ENCODE measurements around the gene DNAJC21. TPM values are rescaled to one million over a fixed set of nuclear protein-coding genes. Genes with fewer than 3 reads are reported as not detected.
"Not testable (repeated sequence)": the region's sequence is repeated elsewhere in the genome, so short reads cannot be mapped to it uniquely, and the experiment has no call there.

Gene DNAJC21
- total RNA-seq, 2 donors from 2014 or later: 64.0 to 77.3 TPM

GRCh38 chr5:34970552-34970951 lies 41.2 kb downstream of the DNAJC21 start:
- DNase-seq (no peak), ATAC-seq (replicated peaks in 1 of 2) (no peak)
- Mint-ChIP-seq H3K4me1 (ENCODE audit: low read depth) (no peaks in the 10 kb centered on the region), H3K27me3 (ENCODE audit: low read depth) (peaks cover 6% of the 10 kb centered on the region), H3K9me3 (peaks cover 4 to 7% of the 10 kb centered on the region in 2 donors), H3K4me3 (no peak overlapping the region), H3K36me3 (ENCODE audit: insufficient read depth in 2 of 2) (peaks cover 6 to 17% of the 10 kb centered on the region in 2 donors), H3K27ac (no peak overlapping the region)

DNA sequence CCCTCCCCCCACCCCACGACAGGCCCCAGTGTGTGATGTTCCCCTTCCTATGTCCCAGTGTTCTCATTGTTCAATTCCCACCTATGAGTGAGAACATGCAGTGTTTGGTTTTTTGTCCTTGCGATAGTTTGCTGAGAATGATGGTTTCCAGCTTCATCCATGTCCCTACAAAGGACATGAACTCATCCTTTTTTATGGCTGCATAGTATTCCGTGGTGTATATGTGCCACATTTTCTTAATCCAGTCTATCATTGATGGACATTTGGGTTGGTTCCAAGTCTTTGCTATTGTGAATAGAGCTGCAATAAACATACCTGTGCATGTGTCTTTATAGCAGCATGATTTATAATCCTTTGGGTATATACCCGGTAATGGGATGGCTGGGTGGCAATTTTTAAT lies 42.3 kb downstream of the DNAJC21 start:
- not testable (repeated sequence) for H3K4me1 Mint-ChIP-seq (ENCODE audit: low read depth); ATAC-seq (replicated peaks in 1 of 2); DNase-seq; H3K27ac Mint-ChIP-seq; H3K9me3 Mint-ChIP-seq; H3K4me3 Mint-ChIP-seq; H3K36me3 Mint-ChIP-seq (ENCODE audit: insufficient read depth in 2 of 2)
- H3K27me3 Mint-ChIP-seq (ENCODE audit: low read depth): peaks cover 10% of the 10 kb centered on the region

- Mint-ChIP-seq H3K4me3 (no peak overlapping the region), H3K27me3 (ENCODE audit: low read depth) (peaks cover 10% of the 10 kb centered on the region), H3K9me3 (no peaks in the 10 kb centered on the region), H3K36me3 (ENCODE audit: insufficient read depth in 2 of 2) (no peaks in the 10 kb centered on the region), H3K27ac (no peak overlapping the region), H3K4me1 (ENCODE audit: low read depth) (no peaks in the 10 kb centered on the region)
- ATAC-seq (replicated peaks in 1 of 2) (no peak), DNase-seq (no peak)
These were observed 47.0 kb downstream of the DNAJC21 start for GRCh38 chr5:34976347-34976746.

- no peak overlapping the region for H3K4me3 Mint-ChIP-seq
These were observed 48.7 kb downstream of the DNAJC21 start for GRCh38 chr5:34977934-34978613.

DNA sequence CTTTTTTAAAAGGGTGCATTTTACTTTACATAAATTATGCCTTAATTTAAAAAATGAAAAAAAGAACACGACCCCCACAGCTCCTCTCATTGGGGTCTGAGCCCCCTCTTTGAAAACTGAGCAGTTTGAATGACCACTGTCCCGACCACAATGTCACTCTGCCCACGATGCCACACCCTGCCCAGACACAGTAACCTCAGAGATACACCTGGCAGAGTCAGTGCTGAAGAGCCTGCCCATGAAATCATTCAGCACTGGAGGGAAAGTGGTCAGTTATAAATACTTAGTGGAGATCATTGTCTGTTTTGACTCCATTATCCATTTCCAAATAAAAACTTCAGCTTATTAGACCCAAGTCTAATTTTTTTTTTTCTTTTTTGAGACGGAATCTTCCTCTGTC lies 49.3 kb downstream of the DNAJC21 start:
- Mint-ChIP-seq H3K4me3 (no peak overlapping the region), H3K4me1 (ENCODE audit: low read depth) (no peaks in the 10 kb centered on the region), H3K9me3 (peaks cover 2 to 3% of the 10 kb centered on the region in 2 donors), H3K27me3 (ENCODE audit: low read depth) (peaks cover 10% of the 10 kb centered on the region), H3K36me3 (ENCODE audit: insufficient read depth in 2 of 2) (peaks cover 0 to 3% of the 10 kb centered on the region in 2 donors), H3K27ac (no peak overlapping the region)
- no peak for DNase-seq
- no peak for ATAC-seq (replicated peaks in 1 of 2)

More at GRCh38 chr5:34977934-34978613, 48.7 kb downstream of the DNAJC21 start:
- ATAC-seq (replicated peaks in 1 of 2) (no peak), DNase-seq (no peak)
- H3K27me3 Mint-ChIP-seq (ENCODE audit: low read depth): peaks cover 10% of the 10 kb centered on the region
- peaks cover 0 to 3% of the 10 kb centered on the region in 2 donors for H3K36me3 Mint-ChIP-seq (ENCODE audit: insufficient read depth in 2 of 2)
- no peak overlapping the region for H3K27ac Mint-ChIP-seq
- peaks cover 2 to 3% of the 10 kb centered on the region in 2 donors for H3K9me3 Mint-ChIP-seq
- H3K4me1 Mint-ChIP-seq (ENCODE audit: low read depth): no peaks in the 10 kb centered on the region

GRCh38 chr5:34982823-34983222 lies 53.5 kb downstream of the DNAJC21 start:
- H3K9me3 Mint-ChIP-seq: peaks cover 7 to 13% of the 10 kb centered on the region in 2 donors
- ATAC-seq (replicated peaks in 1 of 2) (no peak), DNase-seq (no peak)
- no peaks in the 10 kb centered on the region for H3K4me1 Mint-ChIP-seq (ENCODE audit: low read depth)
- no peak overlapping the region for H3K27ac Mint-ChIP-seq
- H3K36me3 Mint-ChIP-seq (ENCODE audit: insufficient read depth in 2 of 2): peaks cover 9 to 18% of the 10 kb centered on the region in 2 donors
- H3K4me3 Mint-ChIP-seq: no peak overlapping the region
- H3K27me3 Mint-ChIP-seq (ENCODE audit: low read depth): peaks cover 14% of the 10 kb centered on the region

GRCh38 chr5:34986965-34987364 lies 57.6 kb downstream of the DNAJC21 start:
- H3K4me3 Mint-ChIP-seq: no peak overlapping the region
- H3K27ac Mint-ChIP-seq: no peak overlapping the region
- peaks cover 9 to 17% of the 10 kb centered on the region in 2 donors for H3K36me3 Mint-ChIP-seq (ENCODE audit: insufficient read depth in 2 of 2)
- DNase-seq (no peak), ATAC-seq (replicated peaks in 1 of 2) (no peak)
- H3K27me3 Mint-ChIP-seq (ENCODE audit: low read depth): peaks cover 30% of the 10 kb centered on the region
- H3K4me1 Mint-ChIP-seq (ENCODE audit: low read depth): no peaks in the 10 kb centered on the region
- H3K9me3 Mint-ChIP-seq: peaks cover 7 to 13% of the 10 kb centered on the region in 2 donors

DNA sequence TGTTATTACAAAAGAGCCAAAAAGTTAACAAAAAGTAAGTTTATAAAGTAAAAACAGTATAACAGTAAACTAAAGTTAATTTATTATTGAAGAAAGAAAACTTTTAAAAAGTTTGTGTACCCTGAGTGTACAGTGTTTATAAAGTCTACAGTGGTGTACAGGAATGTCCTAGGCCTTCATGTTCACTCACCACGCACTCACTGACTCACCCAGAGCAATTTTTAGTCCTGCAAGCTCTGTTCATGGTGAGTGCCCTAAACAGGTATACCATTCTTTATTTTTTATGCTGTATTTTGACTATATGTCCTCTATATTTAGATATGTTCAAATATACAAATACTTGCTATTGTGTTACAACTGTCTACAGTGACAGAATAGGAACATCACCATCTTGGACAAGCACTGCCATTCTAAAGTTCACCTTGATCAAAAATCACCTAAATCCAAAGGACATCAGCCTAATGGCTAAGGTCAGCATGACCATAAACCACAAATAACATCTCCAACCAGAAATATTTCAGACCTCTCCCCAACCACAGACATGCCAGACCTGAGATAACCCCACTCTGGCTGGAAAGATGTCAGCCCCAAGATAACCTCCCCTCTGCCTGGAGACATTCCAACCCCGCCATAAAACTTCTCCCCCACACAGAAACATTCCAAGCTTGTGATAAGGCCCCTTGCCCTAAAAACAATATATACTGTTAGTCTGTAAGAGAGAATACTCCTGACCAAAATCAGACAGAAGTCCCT lies 62.3 kb downstream of the DNAJC21 start:
- H3K27me3 Mint-ChIP-seq (ENCODE audit: low read depth): peaks cover 49% of the 10 kb centered on the region
- no peak overlapping the region for H3K4me3 Mint-ChIP-seq
- peaks cover 6 to 10% of the 10 kb centered on the region in 2 donors for H3K36me3 Mint-ChIP-seq (ENCODE audit: insufficient read depth in 2 of 2)
- no peak for ATAC-seq (replicated peaks in 1 of 2)
- no peak overlapping the region for H3K27ac Mint-ChIP-seq
- H3K9me3 Mint-ChIP-seq: peaks cover 2 to 8% of the 10 kb centered on the region in 2 donors
- no peaks in the 10 kb centered on the region for H3K4me1 Mint-ChIP-seq (ENCODE audit: low read depth)
- no peak for DNase-seq

DNA sequence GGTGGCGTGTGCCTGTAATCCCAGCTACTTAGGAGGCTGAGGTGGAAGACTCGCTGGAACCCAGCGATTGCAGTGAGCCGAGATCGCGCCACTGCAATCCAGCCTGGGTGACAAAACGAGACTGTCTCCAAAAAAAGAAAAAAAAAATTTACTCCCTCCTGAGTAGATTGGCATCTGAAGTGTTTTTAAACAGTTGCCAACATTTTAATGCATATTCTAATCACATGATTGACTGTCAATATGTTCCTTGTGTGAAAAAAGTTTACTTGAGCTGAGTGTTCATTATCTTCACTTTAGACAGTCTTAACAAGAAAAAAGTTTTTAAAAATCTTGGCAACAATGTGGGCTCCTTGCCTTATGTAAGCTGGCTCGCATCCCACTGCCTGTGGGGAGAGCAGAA lies 64.6 kb downstream of the DNAJC21 start:
- Mint-ChIP-seq H3K36me3 (ENCODE audit: insufficient read depth in 2 of 2) (no peaks in the 10 kb centered on the region), H3K4me1 (ENCODE audit: low read depth) (no peaks in the 10 kb centered on the region), H3K27ac (no peak overlapping the region), H3K4me3 (no peak overlapping the region), H3K27me3 (ENCODE audit: low read depth) (peaks cover 34% of the 10 kb centered on the region), H3K9me3 (no peaks in the 10 kb centered on the region)
- no peak for DNase-seq
- ATAC-seq (replicated peaks in 1 of 2): no peak

DNA sequence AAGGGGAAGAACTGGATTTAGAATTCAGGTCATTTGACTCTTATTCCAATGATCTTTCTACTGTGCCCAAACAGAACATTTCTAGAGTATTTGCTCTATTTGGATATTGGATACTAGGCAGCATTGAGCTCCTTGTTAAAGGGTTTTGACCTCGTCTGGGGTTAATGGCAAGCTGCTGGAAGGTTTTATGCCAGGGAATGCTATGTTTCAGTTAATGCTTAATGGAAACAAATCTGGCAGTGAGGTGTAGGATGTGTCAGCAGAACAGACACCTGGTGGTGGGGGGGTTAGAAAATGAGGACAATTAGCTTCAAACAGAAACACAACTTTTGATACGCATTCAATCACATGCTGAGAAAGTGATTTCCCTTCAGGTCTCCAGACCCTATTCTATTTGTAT lies 66.9 kb downstream of the DNAJC21 start:
- ATAC-seq (replicated peaks in 1 of 2): no peak
- no peaks in the 10 kb centered on the region for H3K9me3 Mint-ChIP-seq
- H3K36me3 Mint-ChIP-seq (ENCODE audit: insufficient read depth in 2 of 2): no peaks in the 10 kb centered on the region
- DNase-seq: no peak
- H3K4me1 Mint-ChIP-seq (ENCODE audit: low read depth): no peaks in the 10 kb centered on the region
- no peak overlapping the region for H3K4me3 Mint-ChIP-seq
- peaks cover 36% of the 10 kb centered on the region for H3K27me3 Mint-ChIP-seq (ENCODE audit: low read depth)
- H3K27ac Mint-ChIP-seq: no peak overlapping the region

DNA sequence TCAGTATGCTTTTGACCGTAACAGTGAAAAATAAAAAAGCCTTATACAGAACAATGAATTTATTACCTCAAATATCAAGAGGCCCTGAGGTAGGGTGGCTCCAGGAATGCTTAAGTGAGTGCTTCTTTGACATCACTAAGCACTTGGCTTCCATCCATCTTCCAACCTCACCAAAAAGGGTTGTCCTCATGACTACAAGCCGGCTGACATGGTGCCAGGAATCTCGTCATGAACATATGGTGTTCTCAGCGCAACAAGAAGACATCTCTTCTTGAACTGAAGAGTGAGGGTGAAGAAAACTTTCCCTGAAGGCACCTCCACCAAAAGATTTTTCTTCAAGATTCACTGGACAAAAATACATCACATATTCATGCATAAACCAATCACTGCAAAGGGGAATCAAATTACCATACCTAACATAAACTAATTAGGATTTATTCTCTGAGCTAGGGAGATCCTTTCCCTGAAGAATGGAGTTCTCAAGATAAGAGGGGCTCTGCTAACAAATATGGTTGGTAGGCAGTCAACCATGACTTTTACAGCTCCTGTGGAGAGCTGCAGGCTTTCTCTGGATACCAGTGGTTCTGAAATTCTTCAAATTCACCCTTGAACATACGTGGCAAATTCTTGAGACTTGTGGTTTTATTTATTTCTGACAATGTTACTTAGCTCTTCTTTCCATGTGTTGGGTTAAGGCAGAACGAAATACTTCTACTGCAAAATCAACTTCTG lies 68.9 kb downstream of the DNAJC21 start:
- ATAC-seq (replicated peaks in 1 of 2) (no peak), DNase-seq (no peak)
- Mint-ChIP-seq H3K4me1 (ENCODE audit: low read depth) (no peaks in the 10 kb centered on the region), H3K36me3 (ENCODE audit: insufficient read depth in 2 of 2) (no peaks in the 10 kb centered on the region), H3K27ac (no peak overlapping the region), H3K9me3 (no peaks in the 10 kb centered on the region), H3K4me3 (no peak overlapping the region), H3K27me3 (ENCODE audit: low read depth) (peaks cover 46% of the 10 kb centered on the region)

DNA sequence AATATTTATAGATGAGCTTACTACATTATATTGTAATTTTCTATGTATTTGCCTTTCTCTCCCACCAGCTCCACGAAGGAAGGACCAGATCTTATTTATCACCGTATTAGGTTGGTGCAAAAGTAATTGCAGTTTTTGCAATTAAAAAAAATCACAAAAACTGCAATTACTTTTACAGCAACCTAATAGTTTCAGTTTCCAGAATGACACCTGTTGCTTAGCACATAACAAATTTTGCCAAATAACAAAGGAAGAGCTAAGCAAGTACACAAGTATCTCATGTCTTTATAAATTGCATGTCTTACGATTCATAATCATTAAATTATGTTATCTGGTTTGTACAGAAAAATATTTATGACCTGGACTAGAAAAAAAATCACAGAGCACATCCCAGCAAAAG lies 72.5 kb downstream of the DNAJC21 start:
- ATAC-seq (replicated peaks in 1 of 2) (no peak), DNase-seq (no peak)
- no peaks in the 10 kb centered on the region for H3K36me3 Mint-ChIP-seq (ENCODE audit: insufficient read depth in 2 of 2)

DNA sequence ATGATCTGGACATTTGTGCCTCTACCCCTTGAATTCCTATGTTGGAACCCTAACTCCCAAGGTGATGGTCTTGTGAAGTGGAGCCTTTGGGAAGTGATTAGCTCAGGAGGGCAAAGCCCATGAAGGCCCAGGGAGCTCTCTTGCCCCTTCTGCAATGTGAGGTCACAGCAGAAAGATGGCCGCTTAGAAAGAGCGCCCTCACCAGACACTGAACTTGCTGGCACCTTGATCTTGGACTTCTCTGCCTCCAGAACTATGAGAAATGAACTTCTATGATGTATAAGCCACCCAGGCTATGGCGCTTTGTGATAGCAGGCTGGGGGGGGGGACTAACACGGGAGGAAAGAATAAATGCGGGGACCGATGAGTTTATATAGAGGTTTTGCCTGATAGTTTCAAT lies 73.1 kb downstream of the DNAJC21 start:
- Mint-ChIP-seq H3K4me1 (ENCODE audit: low read depth) (no peaks in the 10 kb centered on the region), H3K27me3 (ENCODE audit: low read depth) (peaks cover 44% of the 10 kb centered on the region), H3K27ac (no peak overlapping the region)

More for the DNA sequence above, 72.5 kb downstream of the DNAJC21 start:
- Mint-ChIP-seq H3K9me3 (no peaks in the 10 kb centered on the region), H3K4me1 (ENCODE audit: low read depth) (no peaks in the 10 kb centered on the region), H3K4me3 (no peak overlapping the region), H3K27me3 (ENCODE audit: low read depth) (peaks cover 42% of the 10 kb centered on the region), H3K27ac (no peak overlapping the region)

More for the DNA sequence above, 73.1 kb downstream of the DNAJC21 start:
- Mint-ChIP-seq H3K4me3 (no peak overlapping the region), H3K36me3 (ENCODE audit: insufficient read depth in 2 of 2) (no peaks in the 10 kb centered on the region), H3K9me3 (no peaks in the 10 kb centered on the region)
- ATAC-seq (replicated peaks in 1 of 2) (no peak), DNase-seq (no peak)
